SK-N-SH (cell line): Measurements from ENCODE around the gene OXT.

Experiments used
- CHD2 ChIP-seq: fragments of 150-350 bp; IDR thresholded peaks from 2 replicates; pipeline ENCODE4 v1.6.1; 2018; ENCODE audit warnings: low read length; ENCODE audit not compliant: partially characterized antibody
- CTCF ChIP-seq: fragments of 200-600 bp; sonication (generic); IDR thresholded peaks from 2 replicates; pipeline ENCODE4 v1.6.1; 2017; ENCODE audit warnings: antibody characterized with exemption, mild to moderate bottlenecking, moderate library complexity
- FOSL2 ChIP-seq: IDR thresholded peaks from 2 replicates; pipeline ENCODE4 v1.4.0; 2012; ENCODE audit warnings: low read depth, mild to moderate bottlenecking, moderate library complexity, borderline replicate concordance
- FOXM1 ChIP-seq: IDR thresholded peaks from 2 replicates; pipeline ENCODE4 v1.4.0; 2012; ENCODE audit warnings: low read depth, mild to moderate bottlenecking
- USF2 ChIP-seq: fragments of 150-350 bp; IDR thresholded peaks from 2 replicates; pipeline ENCODE4 v1.6.1; 2017; ENCODE audit warnings: antibody characterized with exemption, low read length, low read depth, borderline replicate concordance

GRCh38 chr20:3068075-3068474 is 3.3 kb upstream of the OXT start:
- TF ChIP-seq USF2 (no peak), CTCF (no peak), CHD2 (no peak), FOSL2 (no peak), FOXM1 (no peak)
